ENCODE data around the gene PLEKHA5.

PLEKHA5 gene

DNA sequence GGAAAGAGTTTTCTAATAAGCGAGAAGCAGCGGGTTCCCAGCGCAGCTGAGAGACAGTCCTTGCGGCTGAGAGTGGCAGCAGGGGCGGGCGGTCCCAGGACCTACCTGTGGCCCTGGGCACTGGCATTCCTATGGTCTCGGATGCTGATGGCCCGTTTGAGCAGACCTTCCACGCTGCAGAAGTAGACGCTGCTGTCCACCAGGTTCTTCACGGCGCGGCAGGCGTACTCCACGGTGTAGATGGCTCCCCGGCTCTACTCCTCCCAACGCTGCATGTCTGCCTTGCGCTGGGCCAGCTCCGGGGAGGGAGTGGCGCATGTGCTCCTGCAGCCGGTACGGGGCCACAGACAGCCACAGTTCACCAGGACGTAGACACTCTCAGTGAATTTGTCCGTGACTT lies 21.8 kb upstream of the PLEKHA5 start:
- no peak overlapping the region for H3K27ac ChIP-seq
- H3K36me3 ChIP-seq = no peaks in the 10 kb centered on the region
- DNase-seq = no peak
- H3K9me3 ChIP-seq (ENCODE audit: severe bottlenecking) = no peaks in the 10 kb centered on the region
- TF ChIP-seq, protein P1, sequence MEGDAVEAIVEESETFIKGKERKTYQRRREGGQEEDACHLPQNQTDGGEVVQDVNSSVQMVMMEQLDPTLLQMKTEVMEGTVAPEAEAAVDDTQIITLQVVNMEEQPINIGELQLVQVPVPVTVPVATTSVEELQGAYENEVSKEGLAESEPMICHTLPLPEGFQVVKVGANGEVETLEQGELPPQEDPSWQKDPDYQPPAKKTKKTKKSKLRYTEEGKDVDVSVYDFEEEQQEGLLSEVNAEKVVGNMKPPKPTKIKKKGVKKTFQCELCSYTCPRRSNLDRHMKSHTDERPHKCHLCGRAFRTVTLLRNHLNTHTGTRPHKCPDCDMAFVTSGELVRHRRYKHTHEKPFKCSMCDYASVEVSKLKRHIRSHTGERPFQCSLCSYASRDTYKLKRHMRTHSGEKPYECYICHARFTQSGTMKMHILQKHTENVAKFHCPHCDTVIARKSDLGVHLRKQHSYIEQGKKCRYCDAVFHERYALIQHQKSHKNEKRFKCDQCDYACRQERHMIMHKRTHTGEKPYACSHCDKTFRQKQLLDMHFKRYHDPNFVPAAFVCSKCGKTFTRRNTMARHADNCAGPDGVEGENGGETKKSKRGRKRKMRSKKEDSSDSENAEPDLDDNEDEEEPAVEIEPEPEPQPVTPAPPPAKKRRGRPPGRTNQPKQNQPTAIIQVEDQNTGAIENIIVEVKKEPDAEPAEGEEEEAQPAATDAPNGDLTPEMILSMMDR (IDR thresholded peaks at IDR 0.05; ENCODE audit: low read depth, low read length) = no peak
- H3K27me3 ChIP-seq (ENCODE audit: insufficient read depth, low read depth, severe bottlenecking) = no peaks in the 10 kb centered on the region
- H3K4me3 ChIP-seq (ENCODE audit: low read depth, low read length) = no peak overlapping the region

- Histone ChIP-seq H3K4me3 (ENCODE audit: low read depth, low read length) (no peak overlapping the region), H3K9me3 (ENCODE audit: severe bottlenecking) (no peaks in the 10 kb centered on the region), H3K27me3 (ENCODE audit: insufficient read depth, low read depth, severe bottlenecking) (no peaks in the 10 kb centered on the region), H3K27ac (no peak overlapping the region), H3K36me3 (no peaks in the 10 kb centered on the region)
- TF ChIP-seq, protein P1 (IDR thresholded peaks at IDR 0.05; ENCODE audit: low read depth, low read length) = no peak
- no peak for DNase-seq
These were observed 19.2 kb upstream of the PLEKHA5 start for GRCh38 chr12:19110221-19110940.

DNA sequence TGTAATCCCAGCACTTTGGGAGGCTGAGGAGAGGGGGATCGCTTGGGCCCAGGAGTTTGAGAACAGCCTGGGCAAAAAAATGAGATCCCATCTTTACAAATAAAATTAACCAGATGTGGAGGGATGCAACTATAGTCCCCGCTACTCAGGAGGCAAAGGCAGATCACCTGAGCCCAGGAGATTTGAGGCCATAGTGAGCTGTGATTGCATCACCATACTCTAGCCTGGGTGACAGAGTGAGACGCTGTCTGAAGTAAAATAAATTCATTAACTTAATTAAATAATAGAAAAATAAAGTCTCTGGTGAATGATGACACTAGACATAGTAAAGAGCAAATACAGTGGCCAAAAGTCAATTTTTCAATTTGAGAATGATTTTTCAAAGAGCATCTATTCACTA lies 16.1 kb upstream of the PLEKHA5 start:
- Histone ChIP-seq H3K27me3 (ENCODE audit: insufficient read depth, low read depth, severe bottlenecking) (no peaks in the 10 kb centered on the region), H3K9me3 (ENCODE audit: severe bottlenecking) (no peaks in the 10 kb centered on the region), H3K4me3 (ENCODE audit: low read depth, low read length) (no peak overlapping the region), H3K36me3 (no peaks in the 10 kb centered on the region), H3K27ac (no peak overlapping the region)
- no peak for DNase-seq
- TF ChIP-seq, protein P1 (IDR thresholded peaks at IDR 0.05; ENCODE audit: low read depth, low read length) = no peak

GRCh38 chr12:19115285-19115684 lies 14.2 kb upstream of the PLEKHA5 start:
- Histone ChIP-seq H3K36me3 (no peaks in the 10 kb centered on the region), H3K27me3 (ENCODE audit: insufficient read depth, low read depth, severe bottlenecking) (no peaks in the 10 kb centered on the region), H3K4me3 (ENCODE audit: low read depth, low read length) (no peak overlapping the region), H3K9me3 (ENCODE audit: severe bottlenecking) (no peaks in the 10 kb centered on the region), H3K27ac (no peak overlapping the region)
- TF ChIP-seq, protein P1 (IDR thresholded peaks at IDR 0.05; ENCODE audit: low read depth, low read length) = no peak
- no peak for DNase-seq

DNA sequence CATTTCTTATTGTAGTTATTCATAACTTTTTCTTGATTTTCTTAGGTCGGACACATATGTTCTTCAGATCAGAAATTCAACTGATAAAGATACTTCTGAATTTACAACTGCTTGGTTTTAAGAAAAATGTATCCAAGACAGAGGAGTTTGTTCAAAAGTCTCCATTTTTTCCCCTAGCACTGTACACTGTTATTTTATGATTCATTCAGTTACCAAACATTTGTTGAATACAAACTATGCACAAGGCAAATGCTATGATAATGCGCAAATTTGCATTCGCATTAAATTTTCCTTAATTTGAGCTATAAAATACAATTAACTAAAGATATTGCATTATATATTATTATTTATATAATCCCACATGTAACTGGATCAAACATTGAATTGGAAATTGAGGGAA lies 10.1 kb upstream of the PLEKHA5 start:
- TF ChIP-seq, protein P1 (IDR thresholded peaks at IDR 0.05; ENCODE audit: low read depth, low read length) = no peak
- no peak overlapping the region for H3K4me3 ChIP-seq (ENCODE audit: low read depth, low read length)
- H3K9me3 ChIP-seq (ENCODE audit: severe bottlenecking) = no peaks in the 10 kb centered on the region
- H3K36me3 ChIP-seq = no peaks in the 10 kb centered on the region
- H3K27ac ChIP-seq = no peak overlapping the region
- no peak for DNase-seq
- H3K27me3 ChIP-seq (ENCODE audit: insufficient read depth, low read depth, severe bottlenecking) = no peaks in the 10 kb centered on the region

DNA sequence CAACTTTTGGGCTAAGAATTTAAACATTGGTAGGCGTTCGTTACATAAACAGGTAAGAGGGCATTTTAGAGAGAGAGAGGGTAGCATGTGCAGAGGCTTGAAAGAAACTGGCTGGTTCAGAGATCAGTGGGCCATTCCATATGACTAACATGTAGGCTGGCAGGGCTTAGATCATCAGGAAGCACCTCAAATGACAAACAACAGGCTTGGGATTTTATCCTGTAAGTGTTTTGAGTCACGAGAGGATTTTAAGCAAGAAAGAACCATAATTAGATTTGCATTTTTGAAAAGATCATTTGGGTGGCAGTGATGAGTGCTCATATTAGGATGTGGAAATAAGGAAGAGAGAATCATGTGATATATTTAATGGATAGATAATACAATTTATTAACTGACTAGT lies 8.7 kb upstream of the PLEKHA5 start:
- no peaks in the 10 kb centered on the region for H3K27me3 ChIP-seq (ENCODE audit: insufficient read depth, low read depth, severe bottlenecking)
- TF ChIP-seq, protein P1 (IDR thresholded peaks at IDR 0.05; ENCODE audit: low read depth, low read length) = no peak
- H3K36me3 ChIP-seq = no peaks in the 10 kb centered on the region
- no peak for DNase-seq
- H3K4me3 ChIP-seq (ENCODE audit: low read depth, low read length) = no peak overlapping the region
- no peaks in the 10 kb centered on the region for H3K9me3 ChIP-seq (ENCODE audit: severe bottlenecking)
- no peak overlapping the region for H3K27ac ChIP-seq
